Head of caudate nucleus (tissue), 42 donors: ENCODE data around the gene HNRNPK.
"Not testable (repeated sequence)": the region's sequence is repeated elsewhere in the genome, so short reads cannot be mapped to it uniquely, and the experiment has no call there.

Experiments
- DNase-seq, 42 donors: peaks; one replicate each; pipeline versions ENCODE4 v3.0.0 to v3.0.0-alpha.2; 2020 to 2021; ENCODE audit warnings: mixed read lengths in 7 of 42
- intact Hi-C: fragments of 100-400 bp; cut with DNase I; formaldehyde crosslinking; loops from one replicate; pipeline ENCODE4 v1.15.0; 2022

The HNRNPK gene

DNA sequence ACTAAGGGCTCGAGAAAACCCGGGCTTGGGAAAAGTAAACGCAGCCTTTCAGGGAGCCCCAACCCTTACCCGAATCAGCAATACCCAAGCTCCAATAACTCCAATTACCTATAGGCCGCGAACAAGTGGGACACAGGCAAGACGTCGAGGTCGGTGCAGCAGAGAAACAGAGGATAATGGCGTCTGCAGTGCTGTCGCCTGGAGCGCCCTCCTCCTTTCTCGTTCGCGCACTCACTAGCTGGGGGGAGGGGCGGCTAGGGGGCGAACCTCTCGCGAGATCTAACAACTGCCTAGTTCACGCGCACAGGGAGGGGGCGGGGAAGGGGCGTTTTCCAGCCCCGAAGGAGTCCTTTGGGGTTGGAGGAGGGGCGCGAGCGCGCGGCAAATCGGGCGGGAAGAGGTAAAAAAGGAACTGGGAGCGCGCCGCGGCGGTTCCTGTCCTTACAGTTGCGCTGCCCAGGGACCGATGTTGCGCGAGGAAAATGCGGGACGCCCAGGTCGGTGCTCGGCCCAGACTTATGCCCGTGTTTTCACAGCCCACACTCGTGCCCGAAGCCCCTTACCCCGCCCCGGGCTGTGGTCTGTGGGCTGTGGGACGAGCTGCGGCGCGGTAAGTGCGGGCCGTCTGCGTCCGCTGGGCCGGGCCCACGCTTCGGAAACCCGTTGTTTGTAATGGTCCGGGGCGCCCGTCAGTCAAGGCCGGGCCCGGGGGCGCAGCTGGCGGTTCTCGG lies 545 bp upstream of the HNRNPK start, which contains the start of gene RMI1:
Gene RMI1, plus strand, starts transcription at position 411 of the 731 bp plus-strand sequence. CDS start 20,182 bp downstream, outside the sequence.
- intact Hi-C loops = loop anchor here (10.0 kb wide), 1 partner anchor 56 kb away; the partner anchor contains the start of gene KIF27
- peak; percentile 97 to 100 (median 99) for DNase-seq

DNA sequence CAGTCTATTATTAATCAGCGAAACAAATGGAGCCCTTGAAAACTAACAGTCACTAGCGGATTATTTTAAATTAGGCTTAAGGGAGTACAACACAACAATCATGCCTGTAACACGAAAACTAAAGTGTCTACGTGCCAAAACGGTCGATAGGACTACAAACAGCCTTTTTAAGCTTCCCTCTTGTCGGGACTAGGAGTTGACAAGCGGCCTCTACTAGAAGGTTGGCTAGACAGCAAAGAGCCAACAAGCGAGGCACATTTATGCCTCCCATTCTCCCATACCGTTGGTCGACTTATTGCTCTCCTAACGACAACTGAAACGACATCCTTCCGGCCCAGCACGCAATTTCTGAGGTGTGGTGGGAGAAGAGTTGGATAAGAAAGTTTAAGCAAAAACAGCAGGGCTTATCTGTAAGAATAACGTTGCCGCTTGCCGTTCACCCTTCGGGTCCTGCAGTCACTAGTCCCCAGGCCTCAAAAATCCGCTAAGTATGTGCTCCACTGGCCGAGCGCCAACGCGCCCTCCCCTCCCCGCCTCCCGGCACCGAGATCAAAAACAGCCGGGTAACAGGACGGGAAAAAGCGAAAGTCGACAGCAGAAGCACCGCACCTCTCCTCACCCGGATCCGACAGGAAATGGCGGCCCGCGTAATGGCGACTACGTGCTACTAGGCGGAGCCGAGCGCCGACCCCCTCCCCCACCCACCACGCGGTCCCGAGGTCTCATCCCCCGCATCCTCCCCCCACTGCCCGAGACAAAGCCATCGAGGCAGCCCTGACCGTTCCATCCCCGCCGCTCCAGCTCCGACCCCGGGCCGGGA lies 813 bp downstream of the HNRNPK start:
- intact Hi-C loops = no loop called here
- peak; percentile 71 to 94 (median 87) for DNase-seq

DNA sequence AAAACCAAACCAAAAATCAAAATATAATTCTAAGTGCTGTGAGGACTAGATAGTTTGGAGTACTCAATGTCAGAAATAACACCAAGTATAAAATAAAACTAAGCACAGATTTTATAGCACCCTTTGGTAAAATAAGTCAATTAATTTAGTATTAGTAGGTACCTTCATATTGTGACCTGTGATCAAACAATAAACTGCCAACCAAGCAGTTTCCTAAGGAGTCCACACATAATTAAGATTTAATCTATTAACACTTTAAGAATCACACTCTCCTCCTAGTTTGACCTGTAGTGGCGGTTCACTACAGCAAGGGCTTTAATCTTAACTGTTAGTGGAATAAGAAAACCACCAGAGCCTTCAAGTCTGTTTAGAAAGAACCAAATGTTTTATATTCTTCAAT lies 2.8 kb downstream of the HNRNPK start:
- intact Hi-C loops = no loop called here
- no peak for DNase-seq

DNA sequence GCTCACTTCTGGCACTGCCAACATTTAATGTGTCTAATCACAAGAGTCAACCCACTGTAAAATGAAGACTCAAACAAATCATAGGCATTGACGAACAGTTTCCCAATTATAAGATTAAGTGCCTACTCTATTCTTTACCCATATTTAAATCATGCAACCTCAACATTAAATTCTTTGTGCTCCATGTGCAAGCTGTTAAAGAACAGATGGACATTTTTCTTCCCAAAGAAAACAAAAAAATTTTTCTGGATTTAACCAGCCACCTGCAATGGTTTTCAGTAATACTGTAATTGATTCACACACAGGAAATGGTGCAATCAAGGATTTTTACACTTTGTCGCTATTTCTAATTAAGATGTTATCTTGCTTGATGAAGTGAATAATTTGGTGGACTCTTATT lies 3.6 kb downstream of the HNRNPK start:
- DNase-seq = no peak
- intact Hi-C loops = no loop called here

DNA sequence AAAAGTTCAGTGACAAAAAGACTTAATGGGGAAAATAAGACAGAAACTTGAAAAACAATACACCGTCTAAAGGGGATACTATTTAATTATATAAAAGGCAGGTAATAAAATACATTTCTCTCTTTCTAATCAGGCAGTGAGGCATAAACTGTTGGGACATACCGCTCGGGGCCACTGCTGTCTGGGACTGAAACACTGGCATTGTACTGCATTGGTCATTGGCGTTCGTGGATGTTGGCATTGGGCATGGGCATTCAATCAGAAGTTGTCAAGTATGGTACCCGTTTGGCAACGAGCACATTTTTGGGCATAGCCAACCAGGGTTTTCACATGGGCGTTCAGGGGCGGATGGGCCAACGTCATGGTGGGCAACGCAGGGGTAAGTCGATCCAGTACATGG lies 4.7 kb downstream of the HNRNPK start:
- no peak for DNase-seq
- intact Hi-C loops = no loop called here

DNA sequence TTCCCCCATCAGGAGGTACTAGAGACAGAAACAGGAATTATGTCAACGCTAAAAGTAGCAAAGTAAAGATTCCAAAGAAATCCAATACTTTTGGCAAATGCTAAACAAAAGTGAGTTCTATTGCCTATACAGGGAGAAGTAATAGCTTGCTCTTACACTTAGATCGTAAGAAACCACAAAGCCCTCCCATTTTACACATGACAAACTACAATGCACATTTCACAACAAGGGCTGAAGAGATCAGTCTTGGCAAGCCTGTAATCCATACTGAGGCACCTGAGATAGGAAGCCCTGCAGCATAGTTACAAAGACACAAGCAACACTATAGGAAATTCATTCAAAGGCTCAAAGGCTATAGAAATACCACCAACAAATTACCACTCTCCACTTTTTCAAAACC lies 7.7 kb downstream of the HNRNPK start:
- intact Hi-C loops = no loop called here
- DNase-seq = no peak

DNA sequence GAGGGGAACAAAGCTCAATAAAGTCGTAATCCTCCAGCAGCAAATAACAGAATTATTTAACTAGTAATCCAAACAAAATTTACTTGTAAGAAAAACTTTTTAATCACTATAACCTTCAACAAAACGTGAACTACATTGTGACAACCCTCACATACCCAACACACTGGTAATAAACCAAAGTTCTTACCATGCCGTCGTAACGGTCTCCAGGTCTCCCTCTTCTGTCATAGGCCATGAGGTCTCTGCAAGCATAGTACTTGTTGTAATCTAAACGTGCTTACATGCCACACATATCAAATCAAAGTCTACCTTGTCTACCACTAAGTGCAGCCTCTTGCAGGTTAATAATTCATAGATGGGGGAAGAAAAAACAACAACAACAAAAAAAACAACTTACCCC lies 8.5 kb downstream of the HNRNPK start:
- intact Hi-C loops = no loop called here
- no peak for DNase-seq

DNA sequence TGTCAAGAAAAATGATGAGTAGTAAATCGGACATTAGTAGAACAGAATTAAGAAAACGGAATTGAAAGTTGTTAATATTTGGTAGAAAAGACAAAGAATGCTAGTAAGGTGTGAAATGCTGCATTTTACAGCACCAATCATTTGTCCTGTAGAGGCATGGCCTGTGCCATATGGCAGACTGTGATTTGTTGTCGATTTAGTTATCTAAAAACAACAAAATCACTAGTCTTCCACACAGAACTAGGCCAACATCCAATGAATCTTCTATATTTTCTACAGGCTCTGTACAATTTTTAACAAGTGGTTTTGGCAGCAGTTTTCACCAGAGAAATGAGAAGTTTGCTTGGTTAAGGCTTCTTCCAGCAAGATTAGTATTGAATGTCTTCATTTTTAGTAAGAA lies 10.4 kb downstream of the HNRNPK start:
- intact Hi-C loops = no loop called here
- DNase-seq = no peak

DNA sequence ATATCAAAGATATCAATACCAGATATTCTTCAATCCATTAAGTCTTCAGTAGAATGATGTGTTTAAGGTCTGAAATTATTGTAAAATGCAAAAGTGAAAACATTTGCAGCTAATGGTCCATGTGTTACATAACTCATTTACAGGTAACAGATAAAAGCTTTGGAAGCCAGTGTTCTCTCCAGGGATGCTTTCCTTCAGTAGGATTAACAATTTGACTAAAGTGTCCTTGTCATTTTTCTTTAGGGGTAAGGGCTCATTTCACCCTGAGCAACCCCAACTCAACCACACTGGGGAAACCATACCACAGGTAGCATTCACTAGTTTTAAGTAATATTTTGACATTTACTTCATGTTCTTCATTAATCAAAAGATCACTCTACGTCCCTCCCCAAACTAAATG lies 12.9 kb downstream of the HNRNPK start:
- intact Hi-C loops = no loop called here
- DNase-seq = no peak

DNA sequence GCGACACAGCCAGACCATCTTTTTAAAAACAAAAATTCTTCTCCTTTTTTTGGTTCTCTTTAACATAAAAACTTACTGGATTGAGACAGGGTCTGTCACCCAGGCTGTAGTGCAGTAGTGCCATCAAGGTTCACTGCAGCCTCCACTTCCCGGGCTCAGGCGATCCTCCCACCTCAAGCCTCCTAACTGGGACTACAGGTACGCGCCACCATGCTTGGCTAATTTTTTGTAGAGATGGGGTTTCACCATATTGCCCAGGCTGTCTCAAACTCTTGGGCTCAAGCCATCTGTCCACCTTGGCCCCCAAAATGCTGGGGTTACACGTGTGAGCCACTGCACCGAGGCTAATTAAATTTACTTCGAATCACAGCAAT lies 13.8 kb downstream of the HNRNPK start:
- intact Hi-C loops = no loop called here
- DNase-seq = peak in 1 of 42 donors; percentile 6

DNA sequence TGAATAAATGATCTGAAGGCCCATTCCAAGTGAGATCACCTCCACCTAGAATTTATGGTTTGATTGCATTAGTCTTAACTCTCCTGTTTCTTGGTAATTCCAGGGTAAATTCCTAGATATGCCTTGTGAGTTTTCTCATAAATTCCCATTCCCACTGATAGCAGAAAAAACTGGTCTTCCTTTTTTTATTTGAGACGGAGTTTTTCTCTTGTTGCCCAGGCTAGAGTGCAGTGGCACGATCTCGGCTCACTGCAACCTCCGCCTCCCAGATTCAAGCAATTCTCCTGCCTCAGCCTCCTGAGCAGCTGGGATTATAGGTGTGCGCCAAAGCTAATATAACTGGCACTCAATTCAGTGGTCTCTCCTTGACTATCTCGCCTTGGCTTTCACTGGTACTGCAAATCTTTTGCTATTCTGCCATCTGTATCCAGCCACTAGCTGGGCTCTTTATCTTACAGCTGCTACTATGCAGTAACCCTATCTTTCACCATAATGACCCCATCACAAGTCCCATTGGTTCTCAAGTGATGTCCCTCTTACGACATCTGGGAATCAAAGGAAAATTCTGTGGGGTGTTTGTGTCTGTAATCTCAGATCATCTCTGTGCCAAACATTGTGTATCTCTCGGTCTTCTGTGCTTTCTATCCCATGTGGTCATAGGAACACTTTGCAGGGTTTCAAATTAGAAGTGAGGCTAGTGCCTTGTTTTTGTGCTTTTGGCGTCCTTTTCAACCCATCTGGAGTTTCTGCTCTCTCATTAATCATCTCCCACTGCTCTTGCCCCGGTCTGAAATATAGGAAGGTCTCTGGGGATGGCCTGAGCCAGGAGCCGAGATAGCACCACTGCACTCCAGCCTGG lies 14.4 kb downstream of the HNRNPK start:
- no peak for DNase-seq
- intact Hi-C loops = no loop called here

DNA sequence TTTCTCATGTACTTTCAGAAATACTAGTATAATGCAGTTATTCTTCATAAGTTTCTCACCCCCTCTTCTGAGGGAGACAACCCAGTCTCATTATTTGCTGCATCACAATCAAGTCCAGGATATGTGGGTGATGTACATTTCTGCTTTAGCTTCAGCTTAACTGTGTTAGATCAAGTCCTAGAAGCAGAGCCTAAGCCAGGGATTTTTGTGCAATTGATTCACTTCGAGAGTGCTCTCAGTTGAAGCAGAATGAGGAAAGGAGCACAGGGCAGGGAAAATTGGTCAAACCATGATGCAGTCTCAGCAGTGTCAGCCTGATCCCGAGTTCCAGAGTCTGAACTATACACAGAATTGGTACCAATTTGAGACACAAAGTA lies 15.1 kb downstream of the HNRNPK start:
- DNase-seq = no peak
- intact Hi-C loops = no loop called here

DNA sequence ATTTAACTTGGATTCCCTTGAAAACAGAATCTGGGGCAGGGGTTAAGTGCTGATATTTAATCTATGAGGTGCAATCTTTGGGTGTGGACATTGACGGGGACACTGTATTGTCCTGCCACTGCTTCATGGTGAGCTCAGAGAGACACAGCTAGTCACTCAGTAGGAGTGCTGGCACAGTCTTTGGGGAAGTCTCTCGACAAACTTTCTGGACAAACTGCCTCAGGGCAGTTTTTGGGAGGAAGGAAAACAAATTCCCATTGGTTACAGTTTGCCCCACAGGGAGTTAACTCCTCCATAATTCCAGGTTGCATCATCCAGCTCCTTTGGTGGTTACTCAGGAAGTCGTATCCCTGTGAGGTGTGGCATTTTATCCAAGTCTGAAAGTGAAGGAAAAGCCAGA lies 17.9 kb downstream of the HNRNPK start:
- no peak for DNase-seq
- intact Hi-C loops = no loop called here

DNA sequence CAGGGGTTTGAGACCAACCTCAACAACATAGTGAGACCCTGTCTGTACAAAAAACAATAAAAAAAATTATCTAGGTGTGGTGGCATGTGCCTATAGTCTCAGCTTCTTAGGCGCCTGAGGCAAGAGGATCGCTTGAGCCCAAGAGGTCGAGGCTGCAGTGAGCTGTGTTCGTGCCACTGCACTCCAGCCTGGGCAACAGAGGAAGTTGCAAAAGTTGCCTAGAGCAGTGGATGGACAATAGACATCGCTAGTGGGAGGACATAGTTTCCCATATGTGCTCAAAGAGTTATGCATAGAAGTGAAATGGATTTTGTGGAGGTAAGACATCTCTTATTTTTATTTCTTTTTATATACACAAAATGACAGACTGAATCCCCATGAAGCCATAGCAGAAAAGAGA lies 19.0 kb downstream of the HNRNPK start:
- no peak for DNase-seq
- intact Hi-C loops = no loop called here

DNA sequence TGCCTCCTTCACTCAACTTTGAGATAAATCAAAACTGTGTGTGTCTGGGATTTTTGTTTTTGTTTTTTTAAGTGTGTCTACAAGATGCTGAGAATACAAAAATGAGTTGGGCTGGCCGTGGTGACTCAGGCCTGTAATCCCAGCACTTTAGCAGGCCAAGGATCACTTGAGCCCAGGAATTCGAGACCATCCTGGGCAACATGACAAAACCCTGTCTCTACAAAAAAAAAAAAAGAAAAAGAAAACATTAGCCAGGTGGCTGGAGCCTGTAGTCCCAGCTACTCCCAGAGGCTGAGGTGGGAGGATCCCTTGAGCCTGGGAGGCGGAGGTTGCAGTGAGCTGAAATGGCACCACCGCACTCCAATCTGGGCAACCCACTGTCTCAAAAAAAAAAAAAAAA lies 21.0 kb downstream of the HNRNPK start:
- no peak for DNase-seq

DNA sequence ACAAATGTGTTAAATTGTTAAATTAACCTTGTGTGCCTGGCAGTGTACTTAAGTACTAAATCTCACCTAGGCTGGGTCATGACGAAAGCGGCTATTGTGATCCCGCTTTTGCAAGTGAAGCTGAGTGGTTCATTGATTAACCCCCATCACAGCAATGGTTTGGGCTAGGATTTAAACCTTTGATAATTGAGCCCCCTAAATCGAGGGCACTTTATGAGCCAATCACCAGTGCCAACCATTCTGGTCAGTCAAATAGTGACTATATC lies 22.8 kb downstream of the HNRNPK start:
- intact Hi-C loops = loop anchor here (10.0 kb wide), 1 partner anchor 218 kb away; no protein-coding TSS in a partner anchor
- peak in 2 of 42 donors; percentile 7 to 9 for DNase-seq

More for the DNA sequence above, 21.0 kb downstream of the HNRNPK start:
- intact Hi-C loops = loop anchor here (10.0 kb wide), 1 partner anchor 216 kb away; no protein-coding TSS in a partner anchor

DNA sequence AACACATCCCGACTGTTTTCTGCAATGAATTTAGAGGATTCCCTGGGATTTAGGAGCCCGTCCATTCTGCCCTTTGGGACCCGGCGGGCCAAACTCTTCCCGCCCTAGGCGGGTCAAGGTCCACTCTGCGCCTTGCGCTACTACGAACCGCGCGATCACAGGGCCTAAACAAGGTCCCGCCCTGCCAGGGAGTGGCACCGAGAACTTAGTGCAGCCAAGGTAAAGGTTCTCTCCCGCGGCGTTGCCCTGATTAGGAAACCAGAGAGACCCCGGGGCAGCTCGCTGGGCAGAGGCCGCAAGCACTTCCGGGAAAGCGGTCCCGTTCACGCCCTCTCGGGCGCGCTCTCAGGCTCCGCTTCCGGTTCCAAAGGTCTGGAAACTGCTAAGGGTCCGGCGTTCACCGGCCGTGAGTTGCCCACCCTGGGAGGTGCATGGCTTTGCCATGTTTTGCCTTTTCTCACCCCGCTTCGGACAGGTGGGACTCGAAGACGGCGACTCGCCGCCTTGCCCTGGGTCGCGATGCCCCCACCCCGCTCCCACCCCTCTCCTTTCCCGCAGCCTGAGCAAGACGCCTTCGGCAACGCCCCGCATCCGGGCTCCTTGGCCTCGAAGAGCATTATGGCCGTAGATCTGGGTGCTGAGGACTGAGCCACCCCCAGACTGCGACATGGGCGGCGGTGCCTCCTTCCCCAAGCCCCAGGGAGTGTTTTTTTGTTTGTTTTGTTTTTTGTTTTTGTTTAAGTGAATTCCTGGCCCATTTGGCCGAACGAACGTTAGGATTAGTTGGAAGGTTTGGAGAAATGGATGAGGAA lies 23.4 kb downstream of the HNRNPK start:
- intact Hi-C loops = loop anchor here (10.0 kb wide), 1 partner anchor 218 kb away; no protein-coding TSS in a partner anchor
- DNase-seq = peak; percentile 52 to 89 (median 78)

DNA sequence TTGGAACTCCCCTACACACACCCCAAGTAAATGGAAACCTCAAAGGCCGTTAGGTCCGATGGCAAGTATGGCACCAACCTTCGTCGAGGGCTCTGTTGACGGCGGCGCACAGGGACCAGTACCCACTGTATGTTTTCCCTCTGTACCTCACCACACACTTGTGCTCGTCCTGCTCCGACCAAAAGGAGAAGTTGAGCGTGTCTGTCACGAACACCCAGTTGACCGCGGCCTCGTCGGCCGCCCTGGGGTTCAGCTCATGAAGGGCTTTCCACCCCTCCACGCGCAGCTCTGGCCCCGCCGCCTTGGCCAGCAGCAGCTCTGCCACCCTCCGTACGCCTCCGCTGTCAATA lies 24.0 kb downstream of the HNRNPK start:
- DNase-seq = peak in 35 of 42 donors; percentile 6 to 61 (median 36)
- intact Hi-C loops = loop anchor here (10.0 kb wide), 1 partner anchor 219 kb away; no protein-coding TSS in a partner anchor

DNA sequence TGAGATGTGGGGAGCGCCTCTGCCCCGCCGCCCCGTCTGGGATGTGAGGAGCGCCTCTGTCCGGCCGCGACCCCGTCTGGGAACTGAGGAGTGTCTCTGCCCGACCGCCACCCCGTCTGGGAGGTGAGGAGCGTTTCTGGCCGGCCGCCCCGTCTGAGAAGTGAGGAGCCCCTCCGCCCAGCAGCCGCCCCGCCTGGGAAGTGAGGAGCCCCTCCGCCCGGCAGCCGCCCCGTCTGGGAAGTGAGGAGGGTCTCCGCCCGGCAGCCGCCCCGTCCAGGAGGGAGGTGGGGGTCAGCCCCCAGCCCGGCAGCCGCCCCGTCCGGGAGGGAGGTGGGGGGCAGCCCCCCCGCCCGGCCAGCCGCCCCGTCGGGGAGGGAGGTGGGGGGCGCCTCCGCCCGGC lies 31.9 kb downstream of the HNRNPK start:
- DNase-seq, intact Hi-C loops: not testable (repeated sequence)
